IPS-NIHi7 (cell line): ENCODE data around the gene SGCA.

Experiments used
- DNase-seq: peaks from one replicate; pipeline ENCODE4 v3.0.0; 2012; ENCODE audit warnings: mixed read lengths; ENCODE audit errors: extremely low spot score

SGCA gene

DNA sequence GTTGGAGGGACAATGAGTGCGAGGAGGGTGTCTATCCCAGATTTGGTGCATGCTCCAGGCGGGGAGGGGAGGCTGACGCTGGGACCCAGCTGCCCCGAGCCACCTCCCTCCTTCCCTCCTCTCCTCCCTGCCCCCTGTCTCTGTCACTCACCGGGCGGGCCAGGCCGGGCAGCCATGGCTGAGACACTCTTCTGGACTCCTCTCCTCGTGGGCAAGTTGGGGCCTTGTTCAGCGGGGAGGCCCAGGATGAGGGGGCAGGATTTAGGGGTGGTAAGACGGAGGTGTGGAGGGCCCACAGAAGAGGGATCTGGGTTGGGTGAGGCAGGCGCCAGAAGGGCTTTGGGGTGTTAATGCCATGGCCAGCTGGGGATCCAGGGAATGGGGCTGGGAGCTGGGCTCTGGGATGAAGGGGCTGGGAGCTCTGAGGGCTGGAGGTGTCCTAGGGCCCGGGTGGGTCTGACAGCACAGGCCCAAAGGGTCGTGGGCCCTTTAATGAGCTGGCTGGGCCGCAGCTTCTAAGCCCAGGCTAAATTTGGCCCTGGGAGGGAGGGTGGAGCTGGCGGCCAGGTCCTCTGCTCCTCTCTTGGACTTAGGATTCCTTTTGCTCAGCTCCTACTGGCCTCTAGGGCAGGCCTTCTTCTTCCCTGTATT is at the start of gene SGCA:
Gene SGCA (plus strand): TSS at position 139 of the 651 bp plus-strand sequence. CDS start 36 bp downstream, at position 175.
- DNase-seq = no peak

DNA sequence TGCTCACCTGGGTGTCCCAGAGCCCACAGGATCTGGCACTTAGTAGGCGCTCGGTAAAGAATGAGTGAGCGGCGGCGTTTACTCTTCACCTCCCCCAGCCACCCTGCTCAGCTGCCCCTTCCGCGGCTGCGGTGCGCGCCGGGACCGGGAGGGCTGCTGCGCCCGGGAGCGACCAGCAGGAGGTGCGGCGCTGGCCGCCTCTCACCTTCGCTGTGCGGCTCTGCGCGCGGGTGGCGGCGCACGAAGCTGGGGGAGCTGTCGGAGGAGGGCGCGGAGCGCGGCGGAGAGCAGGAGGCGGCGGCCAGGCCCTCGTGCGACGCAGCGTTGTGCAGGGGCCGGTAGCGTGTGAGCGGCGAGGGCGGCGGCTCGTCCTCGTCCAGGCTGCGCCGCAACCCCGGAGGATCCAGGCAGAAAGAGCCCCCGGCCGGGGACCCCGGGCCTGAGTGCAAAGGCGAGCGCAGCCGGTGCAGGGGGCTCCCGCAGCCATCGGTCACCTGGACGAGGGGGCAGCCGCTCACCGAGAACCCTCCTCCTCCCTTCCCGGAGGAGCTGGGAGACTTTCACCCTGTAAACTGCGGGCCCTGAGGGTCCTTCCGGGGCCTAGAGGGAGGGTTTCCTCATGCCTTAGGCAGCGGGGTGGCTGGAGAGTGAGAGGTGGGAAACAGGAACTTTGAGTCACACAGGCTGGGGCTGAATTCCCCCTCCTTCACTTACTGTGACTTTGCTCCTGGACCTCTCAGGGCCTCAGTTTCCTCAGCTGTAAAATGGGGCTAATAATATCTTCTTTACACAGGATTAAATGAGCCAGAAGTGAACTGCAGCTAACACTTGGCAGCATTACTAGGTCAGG is 48.4 kb upstream of the SGCA start:
- DNase-seq = peak; percentile 82

DNA sequence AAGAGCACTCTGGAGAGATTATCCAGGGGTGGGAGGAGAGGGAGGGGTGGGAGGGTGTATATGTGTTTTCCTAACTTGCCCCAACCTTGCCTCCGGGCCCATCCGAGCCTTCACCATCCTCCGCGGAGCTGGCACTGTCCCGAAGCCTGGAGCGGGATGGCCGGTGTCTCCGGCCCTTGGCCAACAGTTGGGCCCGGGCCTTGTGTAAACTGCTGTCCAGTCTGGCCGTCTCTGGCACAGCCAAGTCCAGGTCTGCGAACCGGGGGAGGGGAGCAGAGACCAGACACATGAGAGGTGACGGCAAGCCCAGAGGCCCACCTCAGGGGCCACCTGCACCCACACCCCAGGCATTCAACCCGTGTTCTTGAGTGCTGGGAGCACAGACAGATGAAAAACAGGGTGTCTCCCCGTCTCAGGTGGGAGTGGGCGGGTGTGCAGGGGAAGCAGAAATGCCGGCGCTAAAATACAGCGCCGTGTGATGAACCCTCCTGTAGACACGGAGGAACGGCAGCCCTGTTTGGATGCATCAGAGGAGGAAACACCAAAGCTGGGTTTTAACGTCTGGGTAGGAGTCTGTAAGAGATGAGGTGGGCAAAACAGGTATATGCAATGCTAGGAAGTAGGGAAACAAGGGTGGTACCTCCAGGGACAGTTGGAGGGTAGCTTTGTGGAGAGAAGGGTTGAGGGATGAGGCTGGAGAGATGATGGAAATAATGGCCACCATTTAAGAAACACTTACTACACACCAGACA is 47.6 kb upstream of the SGCA start:
- no peak for DNase-seq

DNA sequence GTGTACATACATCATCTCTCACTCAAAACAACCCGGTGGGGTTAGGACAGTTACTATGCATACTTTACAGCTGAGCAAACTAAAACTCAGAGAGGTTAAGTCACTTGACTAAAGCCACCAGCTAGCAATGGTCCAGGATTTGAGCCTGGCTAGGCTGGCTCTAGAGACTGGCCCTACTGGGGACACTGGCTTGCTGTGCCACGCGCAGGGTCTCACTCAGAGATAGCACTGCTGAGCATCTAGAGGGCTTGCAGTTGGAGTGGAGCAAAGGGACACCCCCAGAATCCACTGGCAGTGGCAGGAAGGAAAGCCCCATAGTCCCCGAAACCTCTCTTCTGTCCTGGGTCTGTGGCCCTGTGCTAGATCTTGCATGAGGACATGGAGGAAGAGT is 47.0 kb upstream of the SGCA start:
- no peak for DNase-seq

DNA sequence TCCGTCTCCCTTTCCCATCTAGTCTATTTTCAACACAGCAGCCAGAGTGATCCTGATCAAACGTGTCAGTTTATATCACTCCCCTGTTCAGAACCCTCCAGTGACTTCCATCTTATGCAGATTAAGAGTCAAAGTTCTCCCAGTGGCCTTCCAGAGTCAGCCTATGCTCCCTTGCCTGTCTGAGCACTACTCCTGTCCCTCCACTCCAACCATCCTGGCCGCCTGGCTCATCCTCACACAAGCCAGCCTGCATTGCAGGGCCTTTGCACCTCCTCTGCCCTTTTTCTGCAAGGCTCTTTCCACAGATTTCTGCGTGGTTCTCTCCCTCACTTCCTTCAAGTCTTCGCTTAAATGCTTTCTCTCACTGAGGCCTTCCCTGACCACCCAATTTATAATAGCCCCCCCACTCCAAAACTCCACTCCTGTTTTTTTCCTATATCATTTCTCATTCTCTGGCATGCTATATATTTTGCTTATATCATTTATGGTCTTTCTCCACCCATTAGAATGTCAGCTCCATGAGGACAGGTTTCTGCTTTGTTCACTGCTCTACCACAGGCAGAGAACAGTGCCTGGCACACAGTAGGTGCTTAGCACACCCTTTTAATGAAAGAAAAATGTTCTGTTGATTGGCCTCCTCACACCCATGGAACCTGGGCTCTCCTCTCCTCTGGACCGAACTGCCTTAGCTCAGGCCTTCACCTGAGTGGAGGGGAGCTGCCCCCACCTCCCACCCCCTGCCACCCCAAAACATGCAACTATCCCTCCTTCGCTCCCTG is 45.1 kb upstream of the SGCA start:
- no peak for DNase-seq

DNA sequence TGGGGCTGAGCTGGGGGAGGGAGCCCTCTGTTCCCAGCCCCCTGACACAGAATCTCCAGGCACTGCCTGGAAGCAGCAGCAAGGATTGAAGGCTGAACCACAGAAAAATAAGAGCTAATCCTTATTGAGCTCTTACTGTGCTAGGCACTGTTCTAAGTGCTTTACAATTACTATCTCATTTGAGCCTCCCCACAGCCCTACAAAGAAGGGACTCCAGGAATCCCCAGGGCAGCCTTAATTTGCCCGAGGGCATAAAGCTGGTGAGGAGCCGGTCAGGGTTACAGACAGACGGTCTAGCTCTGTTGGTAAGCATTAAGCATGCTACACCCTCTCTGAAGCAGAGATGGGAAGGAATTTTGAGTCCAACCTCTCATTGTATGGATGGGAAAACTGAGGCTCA is 42.9 kb upstream of the SGCA start:
- DNase-seq = no peak

DNA sequence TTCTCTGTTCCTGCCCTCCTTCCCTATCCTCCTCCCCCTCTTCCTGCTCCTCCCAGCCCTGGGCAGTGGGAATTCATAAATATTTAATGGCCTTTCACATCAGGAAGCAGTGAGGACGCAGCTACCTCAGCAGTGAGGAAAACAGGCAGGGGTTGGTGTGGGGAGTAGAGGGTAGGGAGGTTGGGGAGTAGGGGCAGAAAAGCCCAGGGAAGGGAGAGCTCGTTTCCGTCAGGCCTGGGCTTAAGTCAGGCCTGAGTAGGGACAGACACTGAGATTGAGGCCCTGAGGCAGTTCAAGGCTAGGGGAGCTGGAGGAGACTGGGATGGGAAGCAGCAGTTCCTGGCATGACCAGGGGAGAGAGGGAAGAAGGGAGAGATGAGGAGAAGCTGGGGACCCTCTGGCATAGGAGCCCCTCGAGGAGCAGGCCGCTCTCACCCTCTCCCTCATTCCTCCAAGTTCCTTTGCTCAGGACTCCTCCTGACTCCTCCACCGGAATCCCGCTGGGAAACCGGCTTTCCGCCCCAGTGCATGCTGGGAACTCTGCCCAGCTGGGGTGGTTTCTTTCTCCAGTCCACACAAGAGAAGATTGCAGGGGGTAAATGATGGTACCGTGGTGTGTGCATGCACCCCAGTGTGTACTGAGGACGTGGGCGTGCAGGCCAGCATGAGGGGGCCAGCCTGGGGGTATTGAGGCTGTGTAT is 42.0 kb upstream of the SGCA start:
- peak; percentile 57 for DNase-seq

DNA sequence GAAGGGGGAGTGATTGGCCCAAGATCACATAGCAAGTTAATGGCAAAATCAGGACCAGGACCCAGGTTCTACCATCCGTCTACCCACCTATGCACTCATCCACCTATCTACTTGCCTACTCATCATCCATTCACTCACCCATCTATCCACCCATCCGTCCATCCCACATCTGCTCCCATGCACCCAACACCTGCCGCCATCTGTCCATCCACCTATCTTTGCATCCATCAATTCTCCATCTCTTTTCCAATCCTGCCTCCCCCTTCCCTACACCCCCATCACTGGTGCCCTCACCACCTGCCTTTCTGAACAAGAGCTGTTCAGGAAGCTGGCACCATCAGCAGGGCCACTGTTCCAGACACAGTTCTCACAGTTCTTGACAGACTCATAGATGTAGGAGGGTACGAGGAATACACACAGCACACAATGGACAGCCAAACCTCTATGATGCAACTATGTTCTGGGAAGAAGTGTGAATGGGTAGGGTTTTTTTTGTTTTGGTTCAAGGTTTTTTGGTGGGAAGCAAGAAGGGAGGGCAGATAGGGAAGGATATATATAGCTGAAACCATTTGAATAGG is 40.3 kb upstream of the SGCA start:
- DNase-seq = no peak

DNA sequence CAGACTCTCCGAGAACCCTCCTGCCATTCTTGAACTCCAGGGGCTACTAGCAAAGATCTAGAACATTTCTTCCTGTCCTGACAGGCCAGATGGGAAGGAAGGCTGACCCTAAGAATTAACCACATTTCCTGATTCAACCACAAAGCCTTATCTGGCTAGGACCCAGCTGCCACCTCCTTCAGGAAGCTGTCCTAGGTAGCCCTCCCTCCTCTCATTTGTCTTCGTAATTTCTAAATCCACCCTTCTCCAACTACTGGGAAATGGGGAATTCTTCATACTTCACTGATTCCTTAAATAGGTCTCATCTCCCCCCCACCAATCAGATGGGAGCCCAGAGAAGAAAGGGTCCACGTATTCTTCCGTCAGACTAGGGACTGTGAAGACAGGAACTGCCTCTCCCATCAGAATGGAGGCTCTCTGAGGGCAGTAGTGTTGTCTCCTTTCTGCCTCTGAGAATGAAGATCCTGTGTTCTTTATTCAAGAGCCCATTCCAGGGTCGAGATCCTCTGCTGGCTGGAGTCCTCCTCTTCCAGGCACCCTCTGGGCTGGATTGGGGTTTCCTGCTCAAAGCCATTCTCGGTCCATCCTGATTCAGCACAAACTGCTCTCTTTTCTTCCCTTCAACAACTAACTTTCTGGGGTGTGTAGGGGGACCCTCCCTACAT is 38.0 kb upstream of the SGCA start:
- DNase-seq = no peak

DNA sequence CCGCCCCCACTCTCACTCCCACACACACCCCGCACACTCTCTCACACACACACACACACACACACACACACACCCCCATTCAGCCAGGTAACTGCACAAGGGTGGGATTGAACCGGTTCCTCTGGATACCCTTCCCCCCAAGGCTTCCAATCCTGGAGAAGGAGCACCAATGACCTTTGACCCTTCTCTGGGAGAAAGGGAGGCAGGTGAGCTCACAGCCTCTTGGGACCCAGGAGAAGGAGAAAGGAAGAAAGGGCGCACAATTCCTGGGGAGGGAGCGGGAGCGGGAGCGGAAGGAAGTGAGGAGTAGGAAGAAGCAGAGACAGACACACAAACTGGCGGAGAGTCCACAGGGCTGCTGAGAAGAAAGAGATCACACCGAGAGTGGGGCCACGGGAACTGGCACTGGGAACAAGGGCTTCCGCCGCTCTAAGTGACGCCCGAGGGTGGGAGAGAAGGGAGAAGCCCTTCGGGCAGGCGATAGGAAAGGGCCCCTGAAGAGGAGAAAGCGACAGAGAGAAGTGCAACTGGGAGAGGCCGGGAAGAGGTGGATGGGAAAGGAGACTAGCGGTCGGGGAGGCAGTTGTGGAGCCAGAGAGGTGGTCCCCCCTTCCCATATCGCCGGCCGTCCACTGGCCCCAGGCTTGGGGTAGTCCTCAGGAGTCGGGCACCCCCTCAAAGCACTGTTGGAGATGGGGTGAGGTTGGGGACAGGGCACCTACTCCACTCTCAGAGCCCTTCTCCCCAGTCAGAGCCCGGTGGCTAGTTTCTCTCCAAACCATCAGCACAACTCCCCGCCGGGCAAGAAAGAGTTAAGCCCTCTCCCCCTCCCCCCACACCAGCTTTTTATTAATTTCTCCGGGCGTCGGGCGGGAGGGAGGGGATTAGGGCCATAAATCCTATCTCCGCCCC is 37.1 kb upstream of the SGCA start:
- peak; percentile 63 for DNase-seq

DNA sequence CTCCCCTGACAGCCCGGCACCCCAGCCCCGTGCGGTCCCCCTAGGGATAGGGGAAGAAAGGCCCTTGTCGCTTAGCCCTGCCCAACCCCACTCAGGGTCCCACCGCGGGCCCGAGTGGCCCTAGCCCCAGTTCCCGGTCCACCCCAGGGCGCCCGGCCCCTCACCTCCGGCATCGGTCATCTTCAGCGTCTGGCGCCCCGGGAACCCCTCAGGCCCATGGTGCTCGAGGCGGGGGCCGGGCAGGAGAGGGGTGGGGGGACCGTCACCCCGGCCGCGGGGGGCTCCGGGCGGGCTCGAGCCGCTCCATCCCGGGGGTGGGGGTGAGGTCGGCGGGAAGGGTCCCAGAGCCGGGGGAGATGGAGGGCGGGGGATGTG is 36.5 kb upstream of the SGCA start:
- DNase-seq = no peak

DNA sequence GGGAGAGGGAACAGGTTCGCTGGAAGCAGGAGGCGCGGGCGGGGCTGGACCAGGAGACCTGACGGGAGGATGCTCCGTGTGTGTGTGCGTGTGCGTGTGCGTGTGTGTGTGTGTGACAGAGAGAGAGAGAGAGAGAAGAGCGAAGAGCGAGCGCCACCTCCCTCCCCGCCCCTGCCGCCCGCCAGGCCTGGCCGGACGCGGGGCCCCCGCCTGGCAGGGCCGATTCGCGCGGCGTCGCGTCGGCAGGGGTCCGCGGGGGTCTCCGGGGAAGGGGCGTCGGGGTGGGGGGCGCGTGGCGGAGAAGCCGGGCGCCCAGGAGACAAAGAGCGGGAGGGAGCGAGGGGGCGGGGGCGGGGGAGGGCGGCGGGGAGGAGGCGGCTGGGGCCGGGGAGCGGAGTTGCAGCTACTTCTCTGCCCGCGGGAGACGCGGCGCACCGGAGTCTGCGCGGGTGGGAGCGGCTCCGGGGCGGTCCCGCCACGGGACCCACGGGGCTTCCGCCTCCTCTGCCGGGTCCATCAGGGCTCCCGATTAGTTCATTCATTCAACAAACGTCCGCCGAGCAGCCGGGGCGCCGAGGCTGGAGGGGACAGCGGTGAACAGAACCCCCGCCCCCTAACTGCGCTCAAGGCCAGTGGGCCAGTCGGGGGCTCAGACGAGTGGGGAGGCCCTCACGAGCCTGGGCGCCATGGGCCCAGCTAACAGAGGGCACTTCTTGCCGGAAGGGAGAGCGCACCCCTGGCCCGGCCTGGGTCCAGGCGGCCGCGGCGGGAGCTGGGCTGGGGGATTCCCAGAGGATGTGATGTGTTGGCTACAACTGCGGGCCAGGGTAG is 35.9 kb upstream of the SGCA start, which contains the start of gene SAMD14:
Gene SAMD14 (minus strand): TSS at position 433 of the 831 bp plus-strand sequence. CDS start 5,201 bp downstream, outside the sequence.
- no peak for DNase-seq

DNA sequence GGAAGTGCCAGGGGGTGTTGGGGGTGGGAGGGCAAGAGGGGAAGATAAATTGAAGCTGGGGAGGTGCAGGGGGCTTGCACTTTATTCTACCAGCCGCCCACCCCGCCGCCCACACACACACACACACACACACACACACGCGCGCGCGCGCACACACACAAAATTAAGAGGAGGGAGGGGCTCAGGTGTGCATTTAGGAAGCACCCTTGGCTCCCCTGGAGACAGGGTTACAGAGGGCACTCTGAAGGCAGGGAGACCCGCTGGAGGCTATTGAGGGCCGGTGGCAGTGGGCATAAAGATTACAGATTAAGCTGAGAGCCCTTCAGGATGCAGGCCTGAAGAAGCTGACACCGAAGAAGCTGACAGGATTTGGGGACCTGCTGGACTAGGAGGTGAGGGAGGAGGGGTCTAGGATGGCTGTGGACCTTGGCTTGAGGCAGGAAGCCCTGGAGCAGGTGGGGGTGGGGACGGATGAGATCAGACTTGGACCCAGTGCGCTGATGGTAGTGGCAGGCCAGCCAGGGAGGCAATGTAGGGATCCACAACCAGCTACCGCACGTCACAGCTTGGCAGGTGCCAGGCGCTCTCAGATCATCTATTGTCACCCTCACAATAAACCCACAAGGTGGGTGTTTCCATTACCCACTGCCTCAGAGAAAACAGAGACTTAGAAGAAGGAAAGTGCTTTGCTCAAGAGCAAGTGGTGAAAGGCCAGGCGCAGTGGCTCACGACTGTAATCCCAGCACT is 35.1 kb upstream of the SGCA start:
- DNase-seq = peak; percentile 53

DNA sequence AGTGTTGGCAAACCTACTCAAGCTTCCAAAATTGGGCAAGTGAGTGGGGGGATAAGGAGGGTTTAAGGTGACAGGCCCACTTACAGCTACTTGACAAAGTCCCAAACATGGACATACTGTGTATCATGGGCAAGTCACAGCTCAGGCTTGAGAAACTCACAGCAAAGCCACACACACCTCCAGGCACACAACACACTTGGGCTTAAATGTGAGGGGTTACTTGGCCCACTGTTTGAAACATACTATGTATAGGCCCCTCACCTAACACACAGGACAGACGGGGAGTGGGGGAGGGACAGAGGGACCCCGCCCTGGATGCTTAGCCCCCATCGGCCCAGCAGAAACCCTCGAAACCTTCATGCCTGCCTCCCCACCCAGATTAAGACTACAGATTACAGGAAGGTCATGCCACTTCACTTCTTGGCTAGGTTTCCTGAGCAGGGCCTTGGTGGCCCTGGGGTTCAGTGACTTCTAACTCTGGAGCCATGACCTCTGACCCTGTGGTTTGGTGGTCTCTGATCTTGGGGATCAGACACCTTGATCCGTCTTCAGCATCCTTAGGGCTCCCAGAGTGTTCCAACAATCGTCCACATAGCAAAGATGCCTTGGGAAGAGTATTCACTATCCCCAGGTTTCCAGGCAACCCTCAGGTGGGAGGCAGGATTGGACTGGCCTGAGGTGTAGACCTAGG is 33.6 kb upstream of the SGCA start:
- DNase-seq = no peak

DNA sequence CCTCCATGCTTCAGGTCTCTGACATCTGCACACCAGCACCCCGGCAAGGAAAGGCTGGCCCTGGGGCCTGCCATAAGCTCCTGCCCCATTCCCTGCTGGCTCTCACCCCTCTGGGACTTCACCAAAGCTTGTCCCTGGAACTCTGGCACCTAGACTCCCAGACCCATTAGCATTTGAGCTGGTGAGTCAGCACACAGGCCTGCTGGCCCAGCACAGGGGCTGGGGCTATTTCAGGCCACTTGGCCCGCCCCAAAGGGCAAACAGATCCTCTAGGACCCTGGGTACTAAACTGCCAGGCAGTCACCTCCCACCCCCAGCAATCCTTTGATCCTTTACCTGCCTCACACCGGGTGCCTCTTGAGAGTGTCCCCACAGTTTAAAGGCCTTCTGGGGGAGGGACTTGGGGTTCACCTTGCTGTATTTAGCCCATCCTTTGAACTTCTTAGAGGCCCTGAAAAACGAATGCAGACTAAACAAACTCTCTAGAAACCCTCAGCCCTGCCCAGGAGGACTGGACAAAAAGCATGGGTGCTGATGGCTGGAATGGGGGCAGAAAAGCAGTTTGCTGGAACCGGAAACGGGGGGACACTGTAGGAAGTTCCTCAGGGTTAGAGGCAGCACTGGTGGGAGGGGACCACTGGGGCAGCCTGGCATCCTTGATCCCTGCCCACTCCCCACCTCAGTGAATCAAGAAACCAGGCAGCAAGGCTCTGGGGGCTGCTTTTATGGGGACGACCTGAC is 32.6 kb upstream of the SGCA start:
- DNase-seq = peak; percentile 67

DNA sequence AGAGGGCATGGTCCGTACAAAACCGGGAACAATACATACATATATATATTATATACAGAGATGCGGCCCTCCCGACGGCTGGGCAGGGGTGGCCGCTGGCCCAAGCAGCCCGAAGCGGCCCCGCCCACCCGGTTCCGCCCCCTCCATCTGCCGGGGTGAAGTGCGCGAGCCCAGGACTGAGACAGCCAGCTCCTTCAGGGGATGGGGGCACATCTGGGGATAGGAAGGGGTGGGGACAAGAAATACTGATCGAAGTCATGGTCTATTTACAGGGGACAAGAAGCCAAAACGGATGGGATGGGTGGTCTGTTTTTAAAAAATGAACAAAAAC is 32.1 kb upstream of the SGCA start:
- DNase-seq = no peak
